NOMO-1 (cell line): ENCODE results near the gene COBLL1.

Source experiments
- DNase-seq, 2 experiments: peaks; one replicate each; lab custom pipeline; 2025; ENCODE audit not compliant: unreplicated experiment in 2 of 2; lab: John Stamatoyannopoulos, UW

The COBLL1 gene, protein sequence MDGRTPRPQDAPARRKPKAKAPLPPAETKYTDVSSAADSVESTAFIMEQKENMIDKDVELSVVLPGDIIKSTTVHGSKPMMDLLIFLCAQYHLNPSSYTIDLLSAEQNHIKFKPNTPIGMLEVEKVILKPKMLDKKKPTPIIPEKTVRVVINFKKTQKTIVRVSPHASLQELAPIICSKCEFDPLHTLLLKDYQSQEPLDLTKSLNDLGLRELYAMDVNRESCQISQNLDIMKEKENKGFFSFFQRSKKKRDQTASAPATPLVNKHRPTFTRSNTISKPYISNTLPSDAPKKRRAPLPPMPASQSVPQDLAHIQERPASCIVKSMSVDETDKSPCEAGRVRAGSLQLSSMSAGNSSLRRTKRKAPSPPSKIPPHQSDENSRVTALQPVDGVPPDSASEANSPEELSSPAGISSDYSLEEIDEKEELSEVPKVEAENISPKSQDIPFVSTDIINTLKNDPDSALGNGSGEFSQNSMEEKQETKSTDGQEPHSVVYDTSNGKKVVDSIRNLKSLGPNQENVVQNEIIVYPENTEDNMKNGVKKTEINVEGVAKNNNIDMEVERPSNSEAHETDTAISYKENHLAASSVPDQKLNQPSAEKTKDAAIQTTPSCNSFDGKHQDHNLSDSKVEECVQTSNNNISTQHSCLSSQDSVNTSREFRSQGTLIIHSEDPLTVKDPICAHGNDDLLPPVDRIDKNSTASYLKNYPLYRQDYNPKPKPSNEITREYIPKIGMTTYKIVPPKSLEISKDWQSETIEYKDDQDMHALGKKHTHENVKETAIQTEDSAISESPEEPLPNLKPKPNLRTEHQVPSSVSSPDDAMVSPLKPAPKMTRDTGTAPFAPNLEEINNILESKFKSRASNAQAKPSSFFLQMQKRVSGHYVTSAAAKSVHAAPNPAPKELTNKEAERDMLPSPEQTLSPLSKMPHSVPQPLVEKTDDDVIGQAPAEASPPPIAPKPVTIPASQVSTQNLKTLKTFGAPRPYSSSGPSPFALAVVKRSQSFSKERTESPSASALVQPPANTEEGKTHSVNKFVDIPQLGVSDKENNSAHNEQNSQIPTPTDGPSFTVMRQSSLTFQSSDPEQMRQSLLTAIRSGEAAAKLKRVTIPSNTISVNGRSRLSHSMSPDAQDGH

DNA sequence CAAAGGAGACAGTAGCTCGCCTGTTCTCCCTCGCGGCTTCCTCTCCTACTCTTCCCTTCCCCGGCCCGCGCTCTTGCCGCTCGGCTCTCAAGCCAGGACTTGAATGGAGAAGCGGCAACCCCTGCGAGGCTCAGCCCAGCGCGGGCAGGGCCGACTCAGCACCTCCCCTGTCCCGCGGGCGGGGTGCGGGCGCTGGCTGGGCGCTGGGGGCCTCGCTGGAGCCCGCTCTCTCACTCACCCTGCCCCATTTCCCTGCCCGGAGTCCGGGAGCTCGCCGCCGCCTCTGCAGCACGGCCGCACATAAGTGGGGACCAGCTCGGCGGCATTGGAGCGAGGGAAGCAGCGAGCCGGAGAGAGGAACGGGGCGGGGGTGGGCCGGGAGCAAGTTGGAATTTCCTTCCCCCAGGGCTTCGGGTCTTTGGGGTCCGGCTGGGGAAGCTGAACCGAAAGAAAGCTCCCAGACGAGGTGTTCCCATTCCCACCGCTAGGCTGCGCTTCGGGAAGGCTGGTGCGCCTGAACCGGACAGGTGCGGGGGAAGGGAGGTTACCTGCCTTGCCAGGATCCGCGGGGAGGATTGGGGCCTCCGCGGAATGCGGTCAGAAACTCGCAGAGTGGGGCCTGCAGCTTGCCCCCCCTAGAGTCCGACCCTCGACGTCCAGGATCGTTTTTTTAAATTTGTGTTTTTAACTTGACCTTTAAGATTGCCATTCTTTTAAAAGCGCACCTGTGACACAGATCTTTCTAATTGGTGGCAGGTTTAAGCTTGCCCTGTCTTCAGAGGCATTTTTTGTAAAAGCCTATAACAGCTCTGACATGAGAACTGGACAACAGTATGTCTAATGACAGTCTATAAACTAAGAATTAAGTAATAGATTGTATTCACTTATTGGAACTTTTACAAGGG lies at the start of gene COBLL1:
Gene COBLL1, minus strand, starts transcription at position 105 of the 905 bp plus-strand sequence. CDS start 627 bp downstream, outside the sequence.
- peak in 1 of 2 experiments; percentile 26 for DNase-seq

DNA sequence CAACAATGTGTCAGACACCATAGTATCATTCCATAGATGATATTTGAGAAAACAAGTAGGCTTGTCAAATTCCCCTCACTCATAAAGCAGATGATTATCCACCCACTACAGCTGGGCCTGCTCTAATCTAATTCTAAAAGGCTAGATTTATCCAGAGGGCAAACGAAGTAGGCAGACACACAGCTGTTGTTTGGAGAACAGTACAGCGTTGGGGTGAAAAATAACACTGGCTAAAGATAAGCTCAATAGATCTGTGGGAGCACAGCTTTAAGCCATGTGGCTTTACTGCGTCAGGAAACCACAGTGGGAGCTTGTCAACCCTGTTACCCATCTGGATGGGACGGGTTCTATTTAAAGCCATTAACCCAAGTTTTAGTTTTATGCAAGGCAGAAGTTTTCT lies 48.9 kb upstream of the COBLL1 start:
- no peak for DNase-seq

DNA sequence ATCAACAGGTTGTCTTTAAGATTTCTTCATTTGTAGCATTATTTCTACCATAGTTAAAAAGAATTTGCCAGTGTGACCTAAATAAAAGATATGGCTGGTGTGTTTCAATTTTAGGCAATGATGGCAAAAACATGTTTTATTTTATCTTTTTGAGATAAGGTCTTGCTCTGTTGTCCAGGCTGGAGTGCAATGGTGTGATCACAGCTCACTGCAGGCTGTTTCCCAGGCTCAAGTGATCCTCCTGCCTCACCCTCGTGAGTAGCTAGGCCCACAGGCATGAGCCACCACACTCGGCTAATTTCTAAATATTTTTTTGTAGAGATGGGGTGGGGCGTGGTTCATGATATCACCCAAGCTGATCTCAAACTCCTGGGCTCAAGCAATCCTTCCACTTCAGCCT lies 47.0 kb upstream of the COBLL1 start:
- no peak for DNase-seq

DNA sequence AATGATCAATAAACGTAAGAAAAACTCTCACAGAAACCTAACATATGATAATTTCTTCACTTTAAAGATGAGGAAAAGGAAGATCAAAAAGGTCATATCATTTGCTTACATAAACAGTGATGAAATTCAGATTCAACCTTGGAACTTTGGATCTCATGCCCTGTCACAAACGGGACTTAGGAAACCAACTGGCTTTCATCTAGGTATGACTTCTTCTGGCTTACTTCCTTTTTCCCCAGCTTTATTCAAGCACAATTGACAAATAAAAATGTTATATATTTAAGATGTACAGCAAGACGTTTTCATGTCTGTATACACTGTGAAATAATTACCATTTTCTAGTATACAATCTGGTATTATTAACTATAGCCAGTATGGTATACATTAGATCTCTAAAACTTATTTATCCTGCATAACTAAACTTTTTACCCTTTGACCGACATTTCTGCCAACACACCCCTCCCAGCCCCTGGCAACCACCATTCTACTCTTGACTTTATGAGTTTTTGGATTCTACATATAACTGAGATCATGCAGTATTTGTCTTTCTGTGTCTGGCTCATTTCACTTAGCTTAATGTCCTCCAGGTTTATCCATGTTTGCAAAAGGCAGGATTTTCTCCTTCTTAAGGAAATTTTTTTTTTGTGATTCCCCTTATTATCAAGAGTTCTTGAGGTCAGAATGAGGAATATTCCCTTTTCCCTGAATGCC lies 46.0 kb upstream of the COBLL1 start:
- no peak for DNase-seq

DNA sequence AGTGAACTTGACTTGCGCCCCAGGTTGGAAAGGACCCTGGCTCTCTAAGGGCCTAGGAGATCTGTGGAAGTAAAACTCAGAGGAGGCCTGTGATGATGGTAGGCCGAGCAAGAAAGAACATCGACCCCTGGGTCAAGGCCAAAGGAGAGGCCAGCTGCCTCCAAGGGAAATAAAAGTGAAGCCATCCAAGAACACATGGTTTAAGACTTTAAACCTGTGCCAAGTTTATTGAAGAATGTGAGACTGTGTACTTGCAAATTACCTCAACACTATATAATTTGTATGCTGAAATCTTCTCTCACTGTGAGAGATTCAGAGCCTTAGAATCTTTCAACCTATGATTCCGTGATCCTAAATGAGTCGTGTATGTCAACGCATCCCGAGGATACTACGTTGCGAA lies 40.7 kb upstream of the COBLL1 start:
- no peak for DNase-seq

DNA sequence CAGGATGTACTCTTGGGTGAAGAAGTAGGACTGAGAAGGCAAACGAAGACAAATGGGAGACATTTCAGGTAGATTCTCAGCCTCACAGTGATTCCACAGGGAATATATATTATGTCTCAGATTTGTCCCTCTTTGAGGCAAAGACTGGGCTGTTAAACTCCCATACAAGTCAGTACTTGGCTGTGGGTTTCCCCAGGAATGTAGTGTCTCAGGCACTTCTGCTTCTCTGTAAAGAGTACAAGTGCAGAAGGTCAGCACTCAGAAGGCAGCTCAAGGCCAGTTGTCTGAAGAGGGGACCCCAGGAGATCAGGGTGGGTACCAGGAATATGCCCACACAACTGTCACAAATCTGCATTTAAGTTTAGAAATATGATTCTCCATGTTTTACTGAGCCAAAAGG lies 39.9 kb upstream of the COBLL1 start:
- no peak for DNase-seq

DNA sequence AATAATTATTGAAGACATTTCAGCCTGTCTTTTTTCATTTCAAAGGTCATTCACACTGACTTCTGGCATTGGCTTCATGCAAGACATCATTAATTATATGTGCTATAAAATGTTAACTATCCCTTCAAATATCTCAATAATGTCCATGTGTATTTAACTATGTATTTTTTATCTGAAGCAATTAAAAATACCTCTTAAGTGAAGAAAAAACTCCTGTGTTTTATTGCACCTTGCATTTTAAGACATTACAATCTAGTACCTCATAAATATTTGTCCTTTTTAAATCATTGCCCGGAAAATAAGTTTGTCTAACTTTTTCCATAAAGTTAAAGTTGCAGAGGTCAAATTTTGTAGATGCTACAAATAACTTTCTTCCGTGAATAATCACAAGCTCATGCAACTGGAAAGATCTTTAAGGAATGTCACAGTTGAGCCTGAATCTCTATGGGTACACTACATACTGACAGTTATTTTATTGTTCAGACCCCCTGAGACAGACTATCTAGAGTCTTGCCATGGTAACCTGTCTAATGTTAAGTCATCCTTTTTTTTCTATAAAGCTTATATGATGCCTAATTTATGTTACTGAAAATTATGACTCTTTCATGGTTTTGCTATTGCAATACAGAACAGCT lies 38.4 kb upstream of the COBLL1 start:
- no peak for DNase-seq

DNA sequence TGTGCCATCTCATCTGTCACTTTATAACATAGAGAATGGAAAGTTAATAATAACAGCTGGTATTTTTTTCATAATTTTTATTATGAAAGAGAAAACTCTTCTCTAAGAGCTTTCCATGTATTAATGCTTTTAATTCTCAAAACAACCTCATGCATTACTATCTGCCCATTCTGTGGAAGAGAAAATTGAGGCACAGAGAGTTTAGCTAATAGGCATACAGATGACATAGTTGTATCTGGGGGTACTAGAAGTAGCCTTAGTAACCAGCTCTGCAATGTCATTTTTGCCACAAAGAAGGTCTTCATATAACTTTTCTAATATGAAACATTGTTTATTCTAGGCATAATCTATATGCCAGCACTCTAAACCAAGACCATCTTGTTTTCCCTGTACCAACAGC lies 36.3 kb upstream of the COBLL1 start:
- no peak for DNase-seq

DNA sequence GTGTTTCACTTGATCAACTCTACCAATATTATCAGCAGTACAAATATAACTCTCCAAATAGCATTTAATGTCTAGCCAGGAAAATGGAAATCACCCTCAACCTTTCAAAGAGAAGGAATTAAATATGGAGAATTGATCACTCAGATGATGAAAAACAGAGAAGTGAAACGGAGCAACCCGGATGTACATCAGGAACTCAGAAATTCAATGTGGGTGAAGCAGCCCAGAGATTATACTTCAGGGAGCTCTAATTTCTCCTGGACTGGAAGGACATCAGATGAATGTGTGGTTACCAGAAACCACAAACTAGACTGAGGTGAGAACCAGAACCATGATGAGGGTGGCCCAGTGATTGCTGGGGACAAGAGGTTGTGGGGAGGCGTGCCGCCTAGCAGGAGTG lies 35.5 kb upstream of the COBLL1 start:
- peak; percentile 2 to 18 for DNase-seq

DNA sequence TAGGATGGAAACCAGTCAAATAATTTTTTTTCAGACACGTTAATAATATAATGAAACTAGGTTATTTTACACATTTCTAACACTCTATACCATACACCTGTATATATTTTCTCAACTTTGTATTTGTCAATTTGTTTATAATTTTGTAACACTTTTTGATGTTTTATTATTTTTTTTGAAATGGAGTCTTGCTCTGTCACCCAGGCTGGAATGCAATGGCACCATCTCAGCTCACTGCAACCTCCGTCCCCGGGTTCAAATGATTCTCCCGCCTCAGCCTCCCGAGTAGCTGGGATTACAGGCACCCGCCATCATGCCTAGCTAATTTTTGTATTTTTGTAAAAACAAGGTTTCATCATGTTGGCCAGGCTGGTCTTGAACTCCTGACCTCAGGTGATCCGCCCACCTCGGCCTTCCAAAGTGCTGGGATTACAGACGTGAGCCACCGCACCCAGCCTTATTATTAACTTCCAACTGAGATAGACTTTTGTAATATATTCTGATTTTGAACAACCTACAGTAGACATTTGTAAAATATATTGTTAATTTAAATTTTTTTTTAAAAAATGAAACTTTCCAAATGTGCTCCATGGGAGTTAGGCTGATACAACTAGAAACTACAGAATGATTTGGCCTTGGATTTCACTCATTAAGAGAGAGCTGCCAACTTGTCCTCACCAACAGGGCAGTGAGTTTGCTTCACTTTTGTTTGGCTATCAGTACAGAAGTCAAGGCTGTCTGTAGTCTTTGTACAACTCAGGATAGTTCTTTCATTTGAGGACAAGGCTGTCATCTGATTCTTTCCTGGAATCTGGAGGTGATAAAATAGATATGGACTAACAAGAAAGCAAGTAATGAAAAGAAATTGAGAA lies 33.9 kb upstream of the COBLL1 start:
- DNase-seq: no peak

DNA sequence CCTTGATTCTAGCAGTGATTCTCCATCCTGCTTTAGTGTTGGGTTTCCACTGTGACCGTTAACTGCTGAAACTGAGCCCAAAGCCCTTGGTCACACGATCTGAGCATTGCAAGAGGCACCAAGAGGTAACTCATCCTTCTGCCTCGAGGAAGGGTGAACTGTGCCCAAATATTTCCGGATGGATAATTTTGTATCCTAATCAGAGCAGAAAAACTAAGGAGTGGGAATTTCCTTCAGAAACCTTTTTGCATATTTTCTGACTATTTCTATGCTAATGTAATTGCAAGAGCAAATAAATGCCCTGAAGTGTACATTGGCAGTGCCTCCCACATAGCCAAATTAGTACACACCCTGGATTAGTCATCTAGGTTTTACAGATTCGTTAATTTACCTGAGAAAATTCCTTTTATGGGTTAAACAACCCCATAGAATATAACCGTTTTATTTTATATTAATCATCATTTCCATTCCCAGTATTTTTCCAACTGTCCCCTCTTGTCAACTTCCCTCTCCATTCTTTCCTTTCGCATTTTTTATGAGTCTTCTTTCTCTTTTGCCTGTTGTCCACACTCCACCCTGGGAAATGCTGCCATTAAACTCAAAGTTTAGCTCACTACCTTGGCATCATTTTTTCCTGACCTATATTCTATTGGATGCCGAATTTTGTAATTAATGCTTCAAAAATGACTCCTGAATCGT lies 31.7 kb upstream of the COBLL1 start:
- no peak for DNase-seq

DNA sequence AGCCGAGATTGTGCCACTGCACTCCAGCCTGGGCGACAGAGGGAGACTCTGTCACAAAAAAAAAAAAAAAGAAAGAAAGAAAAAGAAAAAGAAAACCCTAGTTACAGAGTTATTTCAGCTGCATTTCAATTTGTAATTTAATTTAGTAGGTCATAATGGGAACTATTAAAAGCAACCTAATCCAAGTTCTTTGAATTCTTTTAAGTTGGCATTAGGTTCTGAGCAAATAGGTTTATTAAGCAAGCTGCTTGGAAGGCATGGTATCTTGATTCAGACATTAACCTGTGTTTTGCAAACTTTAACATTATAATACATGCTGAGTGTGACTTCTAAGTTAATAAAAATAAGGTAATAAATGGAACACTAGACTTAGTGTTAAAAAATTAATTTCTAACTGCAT lies 29.8 kb upstream of the COBLL1 start:
- DNase-seq: no peak

DNA sequence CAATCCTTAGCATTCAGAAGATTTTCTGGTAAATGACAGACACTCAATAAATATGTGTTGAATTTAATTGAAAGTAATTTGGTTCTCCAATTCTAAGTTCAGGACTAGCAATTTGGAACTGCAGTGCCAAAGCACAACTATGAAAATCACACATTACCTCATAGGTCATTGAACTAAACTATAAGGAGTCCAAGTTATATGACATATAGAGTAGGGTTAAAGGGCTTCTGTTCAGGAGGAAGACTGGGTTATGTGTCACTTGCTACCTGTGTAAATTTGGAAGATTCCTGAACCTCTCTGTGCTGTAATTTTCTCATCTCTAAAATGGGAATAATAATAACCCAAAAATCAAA lies 27.8 kb upstream of the COBLL1 start:
- no peak for DNase-seq

DNA sequence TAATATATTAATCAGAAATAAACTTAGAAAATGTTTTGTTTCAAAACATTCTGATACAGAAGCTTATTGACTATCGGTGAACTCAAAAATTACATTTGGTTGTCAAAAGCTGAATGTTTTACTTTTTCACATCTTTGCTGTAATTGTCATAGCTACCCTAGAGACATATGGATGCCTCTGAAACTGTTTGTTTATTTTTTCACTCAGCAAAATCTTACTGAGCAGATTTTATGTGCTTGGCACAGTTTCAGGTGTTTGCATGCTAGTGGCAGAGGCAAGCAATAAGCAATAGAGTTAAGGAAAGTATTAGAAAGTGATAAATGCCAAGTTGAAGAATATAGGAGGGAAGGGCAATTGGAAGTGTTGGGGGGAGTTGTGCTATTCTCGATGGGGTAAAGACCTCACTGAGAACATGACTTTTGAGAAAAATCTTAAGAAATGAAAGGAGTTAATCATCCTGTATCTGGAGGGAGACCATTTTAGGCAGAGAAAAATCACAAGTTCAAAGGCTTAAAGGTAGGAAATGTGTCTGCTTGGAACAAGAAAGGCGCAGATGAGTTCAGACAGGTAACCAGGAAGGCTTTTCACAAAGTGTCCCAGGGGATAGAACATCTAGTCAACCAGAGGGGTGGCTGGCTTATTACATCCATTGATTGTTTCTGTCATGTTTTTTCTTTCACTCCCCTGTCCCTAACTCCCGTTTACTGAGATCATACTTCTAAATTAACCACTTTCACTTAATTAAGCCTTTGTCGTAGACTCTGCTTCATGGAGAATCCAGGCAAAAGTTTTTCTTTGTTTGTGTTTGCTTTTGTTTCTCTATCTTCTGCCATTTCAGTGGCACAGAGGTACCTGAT lies 27.2 kb upstream of the COBLL1 start:
- DNase-seq: no peak

DNA sequence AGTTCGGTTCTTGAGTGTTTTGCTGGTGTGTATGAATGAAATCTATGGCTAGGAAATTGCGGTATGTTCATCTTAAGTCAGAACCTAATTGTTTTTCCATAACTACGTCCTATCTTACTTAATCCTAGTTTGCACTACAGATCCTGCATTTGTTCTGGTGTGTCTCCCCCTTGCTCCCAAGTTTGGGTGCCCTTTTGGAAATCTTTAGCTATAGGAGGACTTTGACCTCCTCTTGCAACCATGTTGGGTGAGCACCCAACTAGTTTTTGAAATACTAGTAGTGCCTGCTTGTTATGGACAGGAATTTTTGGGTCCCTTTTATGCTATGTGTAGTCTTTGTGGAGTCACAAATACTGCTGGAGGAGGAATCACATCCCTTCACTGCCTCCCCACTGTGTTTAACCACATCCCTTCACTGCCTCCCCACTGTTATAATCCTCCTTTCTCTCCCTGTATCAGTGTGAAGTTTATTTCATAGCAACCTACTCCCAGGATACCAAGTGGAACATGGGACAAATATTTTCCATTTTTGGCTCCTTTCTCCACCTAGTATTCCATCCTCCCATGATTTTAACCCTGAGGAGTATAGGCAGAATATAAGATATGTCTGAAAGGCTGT lies 26.3 kb upstream of the COBLL1 start:
- DNase-seq: no peak

DNA sequence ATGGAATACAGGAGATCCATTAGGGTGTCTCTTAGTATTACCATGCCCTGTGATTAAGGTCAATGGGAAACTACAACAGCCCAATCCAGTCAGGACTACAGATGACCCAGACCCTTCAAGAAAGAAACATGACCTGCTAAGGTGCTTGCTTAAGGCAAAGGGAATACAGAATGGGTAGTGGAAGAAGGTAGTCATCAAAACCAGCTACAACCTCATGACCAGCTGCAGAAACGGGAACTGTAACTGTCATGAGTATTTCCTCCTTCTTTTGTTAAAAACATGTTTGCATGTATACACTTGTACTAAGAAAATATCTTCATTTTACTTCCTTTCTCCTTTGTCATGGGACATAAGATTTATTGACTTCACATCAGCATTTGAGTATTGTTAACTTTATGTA lies 24.8 kb upstream of the COBLL1 start:
- peak; percentile 5 to 69 for DNase-seq

DNA sequence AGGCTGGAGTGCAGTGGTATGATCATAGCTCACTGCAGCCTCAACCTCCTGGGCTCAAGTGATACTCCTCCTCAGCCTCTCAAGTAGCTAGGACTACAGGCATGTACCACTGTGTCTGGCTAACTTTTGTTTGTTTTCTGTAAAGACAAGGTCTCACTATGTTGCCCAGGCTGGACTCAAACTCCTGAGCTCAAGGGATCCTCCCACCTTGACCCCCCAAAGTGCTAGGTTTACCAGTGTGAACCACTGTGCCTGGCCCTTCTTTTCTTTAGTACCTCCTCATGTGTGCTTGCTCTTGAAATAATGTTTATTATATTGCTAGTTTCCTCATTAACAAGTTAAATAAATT lies 19.0 kb upstream of the COBLL1 start:
- DNase-seq: no peak
